Left hindlimb (tissue), 1 donor: ENCODE measurements around the gene CFAP141.
A peak's percentile ranks its signal among the peaks of the same experiment; 100 is the strongest.
"Not testable (repeated sequence)": the region's sequence is repeated elsewhere in the genome, so short reads cannot be mapped to it uniquely, and the experiment has no call there.

Source experiments
- DNase-seq: peaks from one replicate; pipeline ENCODE4 v3.0.0-alpha.2; 2018

The CFAP141 gene

GRCh38 chr1:154206196-154206595, at the start of gene CFAP141:
CFAP141 (minus strand) TSS chr1:154206333; CDS start chr1:154206307, 26 bp downstream.
- DNase-seq: no peak

DNA sequence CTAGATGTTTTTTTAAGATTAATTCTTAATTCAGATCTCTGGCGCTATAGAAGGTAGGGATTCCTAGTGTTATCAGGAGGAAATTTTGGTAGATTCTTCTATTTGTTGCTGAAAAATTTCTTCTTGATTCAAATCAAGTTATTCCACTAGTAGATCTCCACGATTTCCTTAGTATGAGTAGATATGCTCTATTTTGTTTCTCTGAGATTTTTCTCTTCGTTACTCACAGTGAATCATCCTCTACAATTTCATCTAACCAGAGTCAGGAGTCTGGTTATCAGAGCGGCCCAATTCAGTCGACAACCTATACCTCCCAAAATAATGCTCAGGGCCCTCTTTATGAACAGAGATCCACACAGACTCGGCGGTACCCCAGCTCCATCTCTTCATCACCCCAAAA, 47.5 kb upstream of the CFAP141 start:
- no peak for DNase-seq

- DNase-seq: no peak
Measured at GRCh38 chr1:154241703-154242351, 35.7 kb upstream of the CFAP141 start.

DNA sequence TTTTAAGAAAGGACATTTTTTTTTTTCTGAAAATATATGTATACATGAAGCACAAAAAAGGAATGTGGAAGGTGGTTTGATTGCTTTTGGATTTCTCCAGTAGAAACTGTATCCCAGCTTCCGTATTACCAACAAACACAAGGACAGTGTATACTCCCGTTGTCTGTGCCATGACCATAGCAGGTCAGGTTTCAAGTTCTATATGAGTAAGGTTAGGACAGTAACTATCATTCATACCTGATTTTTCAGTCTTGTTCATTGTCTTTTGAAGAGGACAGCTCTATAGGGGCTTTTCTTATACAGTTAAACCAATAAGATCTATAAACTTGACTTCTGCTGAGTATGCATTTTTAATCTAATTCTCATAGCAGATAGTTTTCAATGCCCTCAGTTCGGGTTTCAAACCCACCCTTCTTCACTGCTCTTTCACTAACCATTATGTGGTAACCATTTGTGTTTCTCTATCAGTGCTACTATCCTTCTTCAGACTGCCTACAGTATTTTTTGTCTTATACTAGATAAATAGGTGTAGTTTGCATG, 34.2 kb upstream of the CFAP141 start:
- DNase-seq: no peak

DNA sequence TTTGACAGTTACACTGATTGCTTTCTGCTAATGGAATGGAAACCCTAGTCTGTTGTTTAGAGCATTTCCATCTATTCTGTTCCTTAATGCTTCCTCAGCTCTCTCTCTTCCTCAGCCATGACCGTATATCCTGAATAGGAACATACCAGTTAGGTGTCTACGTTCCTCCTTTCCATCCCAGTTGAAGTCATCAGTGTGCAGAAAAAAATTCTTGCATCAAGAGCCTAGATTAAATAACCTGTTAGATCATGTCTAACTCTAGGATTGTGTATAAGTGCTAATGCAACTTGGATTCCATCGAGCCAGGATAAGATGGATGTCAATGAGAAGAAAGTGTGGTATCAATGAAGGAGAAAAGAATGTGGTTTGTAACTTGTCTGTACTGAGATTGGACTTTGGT, 33.4 kb upstream of the CFAP141 start:
- DNase-seq: no peak

DNA sequence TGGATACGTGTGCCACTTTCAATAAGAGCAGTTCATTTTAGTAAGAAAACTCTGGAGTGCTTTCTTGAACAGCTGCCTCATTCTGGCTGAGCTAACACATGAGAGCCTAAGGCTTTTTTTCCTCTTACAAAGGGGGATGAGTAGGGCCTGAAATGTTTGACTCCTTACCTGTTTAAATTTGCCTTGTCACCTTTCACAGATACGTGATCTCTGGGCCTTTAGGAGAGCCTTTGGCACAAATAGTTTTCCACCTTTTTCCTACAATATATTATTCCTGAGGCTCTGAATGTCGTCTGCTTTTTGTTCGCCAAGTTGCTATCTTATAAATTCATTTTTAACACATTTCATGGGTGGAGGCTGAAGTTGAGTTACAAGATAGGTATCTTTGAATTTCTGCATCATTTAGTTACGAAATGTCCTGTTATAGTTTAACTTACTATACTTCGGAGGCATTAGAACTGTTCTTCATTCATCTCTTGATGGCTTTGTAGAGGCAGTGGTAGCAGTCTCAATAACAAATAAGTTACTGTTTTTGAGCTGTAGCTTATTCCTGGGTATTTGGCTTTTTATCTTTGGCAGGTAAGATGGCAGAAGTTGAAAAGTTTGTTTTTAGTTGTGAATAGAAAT, 31.9 kb upstream of the CFAP141 start:
- no peak for DNase-seq

- DNase-seq: no peak
Measured at GRCh38 chr1:154237435-154237834, 31.3 kb upstream of the CFAP141 start.

DNA sequence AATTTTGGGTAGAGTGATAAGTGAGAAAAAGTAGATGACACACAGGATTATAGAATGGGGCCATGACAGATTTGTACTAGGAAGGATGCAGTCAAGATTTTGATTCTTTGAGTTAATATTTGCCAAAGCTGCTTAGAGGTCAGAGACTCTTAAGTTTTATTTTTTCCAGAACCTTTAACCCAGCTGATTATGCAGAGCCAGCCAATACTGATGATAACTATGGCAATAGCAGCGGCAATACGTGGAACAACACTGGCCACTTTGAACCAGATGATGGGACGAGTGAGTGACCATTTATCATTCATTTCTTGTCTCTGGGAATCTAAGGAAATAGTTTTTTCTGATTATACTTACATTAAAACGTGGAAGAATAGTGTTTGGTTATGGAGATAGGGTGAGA, 30.7 kb upstream of the CFAP141 start:
- no peak for DNase-seq

- DNase-seq: not testable (repeated sequence)
Measured at GRCh38 chr1:154233127-154233526, 27.0 kb upstream of the CFAP141 start.

DNA sequence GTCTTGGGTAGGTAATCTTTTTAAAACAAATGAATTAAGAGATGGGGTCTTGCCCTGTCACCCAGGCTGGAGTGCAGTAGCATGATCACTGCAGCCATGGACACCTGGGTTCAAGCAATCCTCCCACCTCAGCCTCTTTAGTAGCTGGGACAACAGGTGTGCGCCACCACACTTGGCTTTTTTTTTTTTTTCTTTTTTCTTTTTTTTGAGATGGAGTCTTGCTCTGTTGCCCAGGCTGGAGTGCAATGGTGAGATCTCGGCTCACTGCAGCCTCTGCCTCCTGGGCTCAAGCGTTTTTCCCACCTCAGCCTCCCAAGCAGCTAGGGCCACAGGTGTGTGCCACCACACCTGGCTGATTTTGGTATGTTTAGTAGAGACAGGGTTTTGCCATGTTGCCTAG, 25.0 kb upstream of the CFAP141 start:
- DNase-seq: not testable (repeated sequence)

- DNase-seq: no peak
Measured at GRCh38 chr1:154225370-154225769, 19.2 kb upstream of the CFAP141 start.

DNA sequence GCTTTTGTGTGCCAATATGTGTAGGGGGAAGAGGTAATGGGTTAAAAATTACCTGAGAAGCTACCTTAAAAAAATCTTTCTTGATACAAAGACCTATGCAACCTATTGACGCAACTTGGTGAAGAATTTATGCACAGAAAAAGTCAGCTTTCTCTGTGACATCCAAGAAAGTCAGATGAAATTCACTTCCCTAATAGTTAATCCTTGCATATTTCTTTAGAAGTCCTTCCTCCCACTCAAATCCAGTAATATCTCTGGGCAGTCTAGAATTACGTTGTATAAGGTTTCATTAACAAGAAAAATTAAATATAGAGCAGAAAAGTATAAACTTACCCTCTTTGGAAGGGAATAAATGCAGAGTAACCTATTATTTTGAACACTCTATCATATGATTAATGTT, 17.5 kb upstream of the CFAP141 start:
- no peak for DNase-seq

DNA sequence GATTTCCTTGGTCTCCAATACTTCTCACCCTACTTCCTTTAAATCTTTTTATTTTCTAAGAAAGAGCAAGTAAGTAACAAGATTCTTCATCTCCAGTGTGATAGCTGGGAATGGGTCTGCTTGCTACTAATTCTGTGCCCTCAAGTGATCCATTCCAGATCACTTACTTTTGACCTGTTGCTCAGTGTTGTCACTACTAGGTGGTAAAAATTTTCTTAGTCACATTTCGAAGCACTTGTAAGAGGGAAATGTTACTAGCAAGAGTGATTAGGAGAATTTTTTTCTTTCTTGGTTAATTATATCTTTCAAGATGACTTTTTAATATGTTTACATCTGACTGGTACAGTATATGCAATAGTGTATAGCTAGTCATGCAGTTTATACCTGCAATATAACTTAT, 16.8 kb upstream of the CFAP141 start:
- DNase-seq: no peak

DNA sequence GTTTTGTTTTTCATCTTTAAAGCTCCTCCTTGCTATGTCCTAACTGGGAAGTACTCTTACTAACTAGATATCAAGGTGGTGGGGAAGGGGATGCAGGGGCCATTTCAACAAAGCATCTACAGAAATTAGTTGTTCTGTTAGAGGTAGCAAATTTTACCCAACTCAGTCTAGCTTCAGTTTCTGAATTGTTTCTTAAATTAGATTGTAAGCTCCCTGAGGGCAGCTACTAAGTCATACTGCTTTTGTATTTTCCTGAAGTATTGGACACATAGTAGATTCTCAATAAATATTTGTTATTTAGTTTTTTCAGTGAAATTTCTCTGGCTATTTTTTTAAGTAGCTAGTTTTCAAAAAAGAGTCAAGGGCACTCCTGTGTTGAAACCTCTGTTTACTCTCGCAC, 16.4 kb upstream of the CFAP141 start:
- DNase-seq: no peak

GRCh38 chr1:154221278-154222001, 15.3 kb upstream of the CFAP141 start:
- DNase-seq: peak; percentile 75

DNA sequence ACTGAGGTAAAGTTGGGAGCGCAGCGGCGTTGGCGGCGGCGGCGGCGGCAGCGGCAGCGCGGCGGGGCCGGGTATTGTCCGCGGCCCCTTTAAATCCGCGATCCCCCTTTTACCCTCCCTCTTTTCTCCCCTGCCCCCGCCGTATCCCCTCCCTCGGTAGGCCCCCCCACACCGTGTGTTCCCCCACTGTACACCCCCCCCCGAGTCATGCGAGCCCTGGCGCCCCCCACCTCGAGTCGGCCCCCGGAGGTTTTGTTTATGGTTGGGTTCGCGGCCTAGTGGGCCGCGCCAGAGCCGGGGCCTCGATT, 14.8 kb upstream of the CFAP141 start:
- no peak for DNase-seq

DNA sequence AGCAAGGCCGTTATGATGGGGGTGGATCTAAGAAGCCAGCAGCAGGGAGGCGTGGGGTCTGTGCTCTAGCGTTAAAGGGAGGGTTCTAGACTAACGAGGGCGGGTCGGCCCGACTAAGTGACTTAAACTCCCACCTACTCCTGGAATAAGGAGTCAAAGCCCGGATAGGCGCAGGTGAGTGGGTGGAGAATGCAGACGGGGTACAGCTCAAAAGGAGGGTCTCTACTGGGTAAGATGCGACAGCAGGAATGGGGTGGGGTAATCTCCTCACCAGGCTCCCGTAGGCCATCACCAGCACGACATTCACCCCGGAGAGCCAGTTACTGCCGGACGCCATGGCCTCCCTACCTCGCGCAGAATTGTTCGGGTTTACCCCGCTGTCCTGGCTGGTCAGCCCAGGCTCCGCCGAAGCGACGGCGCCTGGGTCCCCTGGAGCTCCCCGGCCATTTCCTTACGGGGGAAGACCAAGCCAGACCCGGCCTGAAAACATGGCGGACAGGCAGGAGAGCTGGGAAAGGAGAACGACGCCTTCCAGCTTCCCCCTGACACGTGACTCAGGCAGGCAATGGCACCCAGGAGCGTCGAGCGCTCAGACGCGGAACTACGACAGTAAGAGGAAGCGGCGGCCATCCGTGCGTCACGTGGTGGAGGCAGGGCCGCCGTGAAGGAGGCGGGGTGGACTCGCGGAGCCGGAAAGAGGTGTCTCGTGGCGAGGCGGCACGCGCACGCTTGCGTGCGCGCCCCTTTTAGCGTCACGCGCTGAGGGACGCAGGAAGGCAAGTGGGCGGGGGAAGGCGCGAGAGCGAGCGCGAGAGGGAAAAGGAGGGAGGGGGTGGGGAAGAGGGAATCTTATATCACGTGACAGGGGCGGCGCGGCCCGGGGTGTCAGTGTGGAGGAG, 14.2 kb upstream of the CFAP141 start, which contains the start of gene UBAP2L:
TSS of gene UBAP2L (plus strand) at position 885 of the 899 bp plus-strand sequence. CDS start 4,169 bp downstream, outside the sequence.
- DNase-seq: peak; percentile 100

- DNase-seq: no peak
Measured at GRCh38 chr1:154219541-154219940, 13.4 kb upstream of the CFAP141 start.

GRCh38 chr1:154218545-154218944, 12.4 kb upstream of the CFAP141 start:
- DNase-seq: no peak

- no peak for DNase-seq
Measured at GRCh38 chr1:154213274-154213673, 7.1 kb upstream of the CFAP141 start.

- no peak for DNase-seq
Measured at GRCh38 chr1:154212083-154212482, 6.0 kb upstream of the CFAP141 start.

- no peak for DNase-seq
Measured at GRCh38 chr1:154208677-154209388, 2.7 kb upstream of the CFAP141 start.
